Karpas-422 (cell line): ENCODE results near the gene SCD. TPM values are rescaled to one million over a fixed set of nuclear protein-coding genes. Genes with fewer than 3 reads are reported as not detected.

Experiments used
- DNase-seq: peaks from one replicate; pipeline ENCODE4 v3.0.0-alpha.2; 2015
- H2AFZ ChIP-seq: fragments of 200-600 bp; sonication (generic); 2 replicates; pipeline ENCODE4 v1.6.1; 2014; ENCODE audit warnings: antibody characterized with exemption, low read length, mixed read lengths
- H3K27ac ChIP-seq: fragments of 200-600 bp; sonication (generic); 2 replicates; pipeline ENCODE4 v1.5.1; 2014; ENCODE audit warnings: mild to moderate bottlenecking, low read length, moderate library complexity
- H3K27me3 ChIP-seq: fragments of 200-600 bp; sonication (generic); 2 replicates; pipeline ENCODE4 v1.6.1; 2014; ENCODE audit warnings: low read length, mixed read lengths
- H3K36me3 ChIP-seq: fragments of 200-600 bp; sonication (generic); 2 replicates; pipeline ENCODE4 v1.6.1; 2014; ENCODE audit warnings: low read length, mixed read lengths; ENCODE audit not compliant: insufficient read depth
- H3K4me1 ChIP-seq: fragments of 200-600 bp; sonication (generic); 2 replicates; pipeline ENCODE4 v1.6.1; 2014; ENCODE audit warnings: mild to moderate bottlenecking, low read length, mixed read lengths
- H3K4me2 ChIP-seq: fragments of 200-600 bp; sonication (generic); 2 replicates; pipeline ENCODE4 v1.6.1; 2014; ENCODE audit warnings: low read length, low read depth, mild to moderate bottlenecking; ENCODE audit not compliant: poor library complexity, severe bottlenecking
- H3K4me3 ChIP-seq: fragments of 200-600 bp; sonication (generic); 2 replicates; pipeline ENCODE4 v1.5.1; 2014; ENCODE audit warnings: mild to moderate bottlenecking, antibody characterized with exemption, low read length, mixed read lengths
- H3K79me2 ChIP-seq: fragments of 200-600 bp; sonication (generic); 2 replicates; pipeline ENCODE4 v1.6.1; 2014; ENCODE audit warnings: mild to moderate bottlenecking, low read length, mixed read lengths
- H3K9ac ChIP-seq: fragments of 200-600 bp; sonication (generic); 2 replicates; pipeline ENCODE4 v1.6.0; 2014; ENCODE audit warnings: low read length
- H3K9me2 ChIP-seq: fragments of 200-600 bp; sonication (generic), shearing (Covaris generic); replicated peaks from 2 replicates; pipeline ENCODE4 v1.6.0; 2014; ENCODE audit warnings: mild to moderate bottlenecking, low read length, moderate library complexity; ENCODE audit not compliant: insufficient read depth
- H3K9me3 ChIP-seq: fragments of 300-700, 200-600 bp; sonication (generic); 2 replicates; pipeline ENCODE4 v1.6.1; 2014; ENCODE audit warnings: low read length, mixed read lengths
- H4K20me1 ChIP-seq: fragments of 200-600 bp; sonication (generic); 2 replicates; pipeline ENCODE4 v1.6.1; 2014; ENCODE audit warnings: mild to moderate bottlenecking, antibody characterized with exemption, low read length, low read depth; ENCODE audit not compliant: insufficient read depth
- total RNA-seq: library from RNA; depleted of rRNA; stranded (reverse); fragments of >200 nt; shearing (Covaris generic); gene quantifications from 2 replicates; pipeline ENCODE4 v1.2.3, GENCODE V29; 2014; ENCODE audit warnings: low replicate concordance

SCD gene
- total RNA-seq, 1 experiment from 2014 or later: 463 TPM

DNA sequence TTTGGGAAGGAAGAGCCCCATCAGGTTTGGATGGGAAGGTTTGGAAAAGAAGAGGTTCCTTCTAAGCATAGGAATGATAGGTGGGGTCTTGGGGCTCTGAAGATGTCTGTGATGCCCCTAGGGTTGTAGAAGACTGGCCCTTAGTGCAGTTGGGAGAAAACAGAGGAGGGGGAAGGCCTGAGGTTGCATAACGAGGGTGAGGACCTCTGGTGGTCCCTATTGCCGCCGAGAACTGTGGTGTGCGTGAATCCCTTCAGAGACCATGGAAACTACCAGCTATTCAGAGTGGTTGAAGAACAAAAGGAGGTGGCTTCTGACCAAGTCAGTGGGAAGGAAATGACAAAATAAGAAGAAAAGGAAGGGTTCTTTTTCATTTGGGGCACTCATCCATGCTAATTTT lies 13.9 kb upstream of the SCD start:
- DNase-seq: no peak
- H3K4me2 ChIP-seq: no peak overlapping the region
- no peaks in the 10 kb centered on the region for H4K20me1 ChIP-seq
- no peaks in the 10 kb centered on the region for H3K36me3 ChIP-seq
- no peak overlapping the region for H3K4me3 ChIP-seq
- H3K27me3 ChIP-seq: no peaks in the 10 kb centered on the region
- H3K27ac ChIP-seq: no peak overlapping the region
- no peaks in the 10 kb centered on the region for H3K79me2 ChIP-seq
- H3K9me2 ChIP-seq: no peaks in the 10 kb centered on the region
- no peaks in the 10 kb centered on the region for H3K9me3 ChIP-seq
- H3K9ac ChIP-seq: no peak overlapping the region
- no peaks in the 10 kb centered on the region for H3K4me1 ChIP-seq
- no peak overlapping the region for H2AFZ ChIP-seq

DNA sequence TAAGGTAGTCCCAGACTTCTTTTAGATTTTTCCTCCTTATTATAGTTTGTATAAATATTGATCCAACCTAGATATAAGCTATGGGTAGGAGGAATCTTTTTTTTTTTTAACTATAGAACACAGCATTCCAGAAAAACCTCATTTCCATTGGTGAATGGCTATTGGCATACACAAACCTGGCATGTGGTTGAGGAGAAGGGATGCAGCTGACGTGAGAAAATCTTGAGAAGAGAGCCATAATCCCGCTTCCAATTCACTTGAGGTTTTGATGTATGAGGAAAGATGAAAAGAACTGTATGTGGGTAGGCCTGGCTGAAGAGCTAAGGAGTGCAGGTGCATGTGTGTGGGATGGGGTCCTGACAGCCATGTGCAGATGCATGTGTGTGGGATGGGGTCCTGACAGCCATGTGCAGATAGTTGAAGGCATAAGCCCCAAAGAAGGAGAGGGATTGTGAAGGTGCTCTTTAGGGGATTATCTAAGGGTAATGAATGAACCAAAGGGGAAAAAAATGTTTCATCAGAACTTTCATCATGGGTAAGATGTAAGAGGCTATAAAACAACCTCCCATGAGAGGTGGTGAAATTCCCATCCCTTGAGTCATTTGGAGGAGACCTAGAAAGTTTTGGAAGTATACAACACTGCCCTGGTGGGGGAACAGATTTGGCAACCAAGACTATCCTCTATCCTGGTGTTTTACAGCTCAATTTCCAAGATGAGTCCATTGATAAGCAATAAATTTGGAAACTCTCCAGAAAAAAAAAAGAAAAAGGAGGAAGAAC lies 13.2 kb upstream of the SCD start:
- Histone ChIP-seq H3K79me2 (no peaks in the 10 kb centered on the region), H2AFZ (no peak overlapping the region), H3K4me3 (no peak overlapping the region), H3K4me2 (no peak overlapping the region), H3K36me3 (no peaks in the 10 kb centered on the region), H4K20me1 (no peaks in the 10 kb centered on the region), H3K4me1 (peaks cover 4% of the 10 kb centered on the region), H3K9me2 (no peaks in the 10 kb centered on the region), H3K9ac (no peak overlapping the region), H3K9me3 (no peaks in the 10 kb centered on the region), H3K27me3 (no peaks in the 10 kb centered on the region), H3K27ac (no peak overlapping the region)
- DNase-seq: no peak

DNA sequence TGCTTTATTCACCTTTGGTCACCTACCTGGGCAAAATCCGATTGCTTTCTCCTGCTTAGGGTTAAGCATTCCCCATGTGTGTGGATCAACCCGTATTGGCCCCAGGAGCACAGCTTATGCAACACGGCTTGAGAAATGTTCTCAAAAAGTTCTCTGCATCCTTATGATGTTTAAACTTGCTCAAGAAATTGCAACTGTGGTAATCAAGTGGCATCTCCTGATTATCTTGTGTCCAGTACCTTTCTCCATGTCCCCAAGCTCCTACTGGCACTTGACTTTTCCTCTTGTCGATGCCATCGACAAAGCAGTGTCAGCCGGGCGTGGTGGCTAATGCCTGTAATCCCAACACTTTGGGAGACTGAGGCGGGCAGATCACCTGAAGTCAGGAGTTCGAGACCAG lies 12.3 kb upstream of the SCD start:
- peaks cover 13% of the 10 kb centered on the region for H3K4me1 ChIP-seq
- no peaks in the 10 kb centered on the region for H4K20me1 ChIP-seq
- no peaks in the 10 kb centered on the region for H3K9me3 ChIP-seq
- no peak overlapping the region for H2AFZ ChIP-seq
- H3K9me2 ChIP-seq: no peaks in the 10 kb centered on the region
- no peak overlapping the region for H3K27ac ChIP-seq
- H3K36me3 ChIP-seq: no peaks in the 10 kb centered on the region
- no peaks in the 10 kb centered on the region for H3K79me2 ChIP-seq
- no peak for DNase-seq
- H3K27me3 ChIP-seq: no peaks in the 10 kb centered on the region
- no peak overlapping the region for H3K9ac ChIP-seq
- no peak overlapping the region for H3K4me2 ChIP-seq
- H3K4me3 ChIP-seq: no peak overlapping the region

DNA sequence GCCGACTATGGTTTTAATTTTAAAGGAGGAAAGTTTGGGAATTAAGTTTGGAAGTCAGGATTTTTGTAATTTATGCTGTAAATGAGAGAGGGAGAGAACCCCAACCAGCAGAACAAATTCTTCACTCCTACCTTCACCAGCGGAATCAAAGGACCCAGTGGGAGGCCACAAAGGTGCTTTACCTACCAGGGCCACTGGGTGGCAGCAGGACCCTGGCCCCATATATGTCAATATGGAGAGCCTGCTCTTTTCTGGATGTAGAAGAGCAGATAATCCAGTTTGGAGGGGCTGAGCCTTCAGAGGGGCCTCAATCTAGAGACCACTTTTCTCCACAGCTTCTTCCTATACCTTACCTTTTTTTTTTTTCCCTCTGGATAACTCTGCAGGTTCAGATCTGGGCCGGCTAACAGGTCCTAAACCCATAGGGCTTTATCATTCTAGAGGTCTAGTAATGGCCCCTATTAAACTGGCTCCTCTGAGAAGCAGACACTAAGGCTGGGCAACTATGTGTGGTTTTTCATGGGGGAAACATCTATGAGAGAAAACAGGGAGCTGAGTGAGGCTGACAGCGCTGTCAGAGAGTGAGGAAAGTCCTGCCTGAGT lies 8.5 kb upstream of the SCD start:
- H3K27me3 ChIP-seq: no peaks in the 10 kb centered on the region
- no peaks in the 10 kb centered on the region for H3K9me3 ChIP-seq
- peak overlapping the region; percentile 94 for H2AFZ ChIP-seq
- peak overlapping the region; percentile 57 for H3K4me2 ChIP-seq
- H3K79me2 ChIP-seq: no peaks in the 10 kb centered on the region
- no peaks in the 10 kb centered on the region for H3K9me2 ChIP-seq
- H4K20me1 ChIP-seq: no peaks in the 10 kb centered on the region
- DNase-seq: peak; percentile 91
- H3K36me3 ChIP-seq: no peaks in the 10 kb centered on the region
- no peak overlapping the region for H3K27ac ChIP-seq
- peaks cover 14% of the 10 kb centered on the region for H3K4me1 ChIP-seq
- H3K9ac ChIP-seq: peak overlapping the region; percentile 45
- H3K4me3 ChIP-seq: peak overlapping the region; percentile 29; the same call in 1 of the 2 replicates

DNA sequence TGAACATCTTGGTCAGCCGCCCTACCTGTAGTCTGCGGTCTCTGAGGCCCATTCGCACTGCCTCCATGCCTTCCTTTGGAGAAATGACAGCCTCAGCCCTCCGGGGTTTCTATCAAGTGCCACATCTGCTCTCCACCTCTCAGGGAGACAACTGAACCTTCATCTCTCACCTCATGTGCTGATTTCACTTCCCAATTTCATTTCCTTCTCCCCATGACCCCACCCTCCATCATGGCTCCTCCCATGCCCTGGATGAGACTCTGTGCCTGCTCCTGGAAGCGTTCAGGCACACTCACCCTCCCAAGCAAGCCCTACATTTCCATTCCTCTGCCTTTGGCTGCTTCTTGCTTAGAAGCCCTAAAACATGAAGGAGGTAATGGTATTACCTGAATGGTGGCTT lies 7.8 kb upstream of the SCD start:
- Histone ChIP-seq H3K4me2 (peak overlapping the region; percentile 57), H4K20me1 (no peaks in the 10 kb centered on the region), H3K79me2 (no peaks in the 10 kb centered on the region), H3K27ac (no peak overlapping the region), H3K9me2 (no peaks in the 10 kb centered on the region), H3K4me1 (peaks cover 14% of the 10 kb centered on the region), H3K27me3 (no peaks in the 10 kb centered on the region), H3K9ac (peak overlapping the region; percentile 45), H3K4me3 (peak overlapping the region; percentile 29; the same call in 1 of the 2 replicates), H3K9me3 (no peaks in the 10 kb centered on the region), H2AFZ (peak overlapping the region; percentile 94; the same call in 1 of the 2 replicates), H3K36me3 (no peaks in the 10 kb centered on the region)
- peak; percentile 81 for DNase-seq

DNA sequence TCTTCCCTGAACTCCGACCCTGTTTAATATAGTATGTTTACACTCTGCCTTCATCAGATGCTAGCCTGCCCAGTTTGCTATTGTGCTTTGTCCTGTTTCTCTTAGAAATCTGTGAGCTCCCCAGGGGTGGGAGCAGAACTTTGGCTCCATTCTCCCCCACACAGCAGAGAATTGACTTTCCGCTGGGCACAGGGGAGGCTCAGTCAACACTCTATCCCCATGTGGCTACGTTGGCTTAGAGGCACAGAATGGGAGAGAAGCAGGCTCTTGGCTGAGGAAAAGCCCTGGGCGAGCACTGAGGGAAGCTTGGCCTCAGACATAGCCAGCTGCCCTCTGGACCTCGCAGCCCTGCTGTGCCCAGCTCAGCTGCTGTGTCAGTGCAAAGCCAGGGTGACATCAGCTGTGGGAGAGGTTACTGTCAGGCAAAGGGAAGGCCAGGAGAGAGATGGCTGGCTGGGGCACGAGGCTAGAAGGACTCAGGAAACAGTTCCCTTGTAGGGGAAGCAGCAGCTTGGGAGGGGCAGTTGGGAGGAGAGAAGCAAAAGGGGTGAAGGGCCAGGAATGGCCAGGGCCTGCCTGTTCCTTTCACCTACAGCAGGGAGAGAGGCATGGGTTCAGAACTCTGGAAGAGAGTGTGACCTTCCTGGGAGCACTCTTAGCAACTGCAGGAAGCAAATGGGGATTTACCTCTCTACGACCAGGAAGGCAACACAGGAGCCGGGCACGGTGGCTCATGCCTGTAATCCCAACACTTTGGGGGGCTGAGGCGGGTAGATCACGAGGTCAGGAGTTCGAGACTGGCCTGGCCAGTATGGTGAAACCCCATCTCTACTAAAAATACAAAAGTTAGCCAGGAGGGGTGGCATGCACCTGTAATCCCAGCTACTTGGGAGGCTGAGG lies 5.8 kb upstream of the SCD start:
- H4K20me1 ChIP-seq: no peaks in the 10 kb centered on the region
- H3K9me2 ChIP-seq: no peaks in the 10 kb centered on the region
- no peak overlapping the region for H3K4me3 ChIP-seq
- no peaks in the 10 kb centered on the region for H3K27me3 ChIP-seq
- peaks cover 26% of the 10 kb centered on the region for H3K4me1 ChIP-seq
- no peaks in the 10 kb centered on the region for H3K79me2 ChIP-seq
- H3K27ac ChIP-seq: no peak overlapping the region
- DNase-seq: no peak
- no peaks in the 10 kb centered on the region for H3K9me3 ChIP-seq
- no peaks in the 10 kb centered on the region for H3K36me3 ChIP-seq
- H2AFZ ChIP-seq: no peak overlapping the region
- H3K4me2 ChIP-seq: no peak overlapping the region
- H3K9ac ChIP-seq: no peak overlapping the region

DNA sequence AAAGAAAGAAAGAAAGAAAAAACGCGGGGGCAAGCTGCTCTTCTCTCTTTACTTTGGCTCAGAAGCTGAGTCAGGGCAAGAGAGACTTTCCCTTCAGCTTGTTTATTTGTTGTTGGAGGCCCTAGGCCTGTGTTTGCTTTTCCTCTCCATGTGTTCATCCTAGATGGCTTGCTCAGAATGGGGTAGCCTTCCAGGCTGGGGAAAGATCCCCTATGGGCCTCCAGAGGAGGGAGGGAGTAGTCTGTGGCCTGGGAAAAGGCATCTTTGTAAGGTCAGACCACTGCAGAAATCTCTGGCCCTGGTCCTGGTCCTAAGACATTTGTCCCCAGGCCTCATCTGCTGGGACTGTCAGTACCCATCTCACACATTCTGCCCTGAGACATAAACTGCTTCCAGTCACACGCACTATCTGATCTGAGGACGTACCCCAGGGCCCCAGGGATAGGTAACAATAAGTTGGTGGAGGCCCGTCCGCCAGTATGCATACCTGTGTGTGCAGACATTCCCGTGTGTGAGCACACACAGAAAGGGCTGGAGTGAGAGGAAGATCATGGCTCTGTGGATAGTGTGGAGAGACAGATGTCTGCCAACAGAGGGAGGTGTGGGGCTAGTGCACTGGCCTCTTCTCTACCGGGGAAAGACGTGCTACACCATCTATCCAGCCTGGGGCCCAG lies 4.9 kb upstream of the SCD start:
- Histone ChIP-seq H3K79me2 (peaks cover under 1% of the 10 kb centered on the region), H3K9me2 (no peaks in the 10 kb centered on the region), H3K4me2 (no peak overlapping the region), H3K4me3 (no peak overlapping the region), H3K9ac (no peak overlapping the region), H3K36me3 (no peaks in the 10 kb centered on the region), H3K27ac (no peak overlapping the region), H3K9me3 (no peaks in the 10 kb centered on the region), H3K4me1 (peaks cover 27% of the 10 kb centered on the region), H4K20me1 (no peaks in the 10 kb centered on the region), H3K27me3 (no peaks in the 10 kb centered on the region), H2AFZ (0 out of 2 replicates have a peak overlapping the region, but pooled peaks have one; percentile 21)
- peak; percentile 79 for DNase-seq
